Keratinocyte (primary cell): Measurements from ENCODE around the gene INPP5A. TPM values are rescaled to one million over a fixed set of nuclear protein-coding genes. Genes with fewer than 3 reads are reported as not detected.

ENCODE experiments used
- DNase-seq: peaks from one replicate; pipeline ENCODE4 v3.0.0-alpha.2; 2011; ENCODE audit warnings: low read depth, missing footprints, low spot score
- FAIRE-seq: peaks from 2 replicates; lab custom pipeline; 2011; peaks lifted over from hg19 to GRCh38; lab: Jason Lieb, UNC
- H2AFZ ChIP-seq: 2 replicates; pipeline ENCODE4 v1.6.0; 2012; ENCODE audit warnings: low read length, control low read depth, inconsistent platforms; ENCODE audit not compliant: control insufficient read depth
- H3K27ac ChIP-seq: 2 replicates; pipeline ENCODE4 v1.5.1; 2011; ENCODE audit warnings: low read length; ENCODE audit not compliant: control insufficient read depth, insufficient read depth
- H3K27me3 ChIP-seq: 3 replicates; pipeline ENCODE4 v1.6.0; 2011; ENCODE audit warnings: low read length; ENCODE audit not compliant: control insufficient read depth, insufficient read depth; ENCODE audit errors: extremely low read depth
- H3K36me3 ChIP-seq, 2 experiments: 2 replicates in 1 of 2; 3 replicates in 1 of 2; pipeline ENCODE4 v1.5.1; 2011; ENCODE audit warnings: low read length in 2 of 2, mild to moderate bottlenecking in 1 of 2; ENCODE audit not compliant: control insufficient read depth in 2 of 2, insufficient read depth in 2 of 2; ENCODE audit errors: extremely low read depth in 1 of 2
- H3K4me1 ChIP-seq: 3 replicates; pipeline ENCODE4 v1.5.1; 2011; ENCODE audit warnings: low read length; ENCODE audit not compliant: control insufficient read depth, insufficient read depth; ENCODE audit errors: extremely low read depth
- H3K4me2 ChIP-seq: 3 replicates; pipeline ENCODE4 v1.6.0; 2011; ENCODE audit warnings: low read depth, low read length; ENCODE audit not compliant: control insufficient read depth, insufficient read depth; ENCODE audit errors: extremely low read depth
- H3K4me3 ChIP-seq, 3 experiments: fragments of 200-600 bp in 1 of 3; sonication (generic) in 1 of 3; 2 replicates in 2 of 3; 3 replicates in 1 of 3; pipeline ENCODE4 v1.5.1; 2011 to 2016; ENCODE audit warnings: low read length in 3 of 3, mild to moderate bottlenecking in 3 of 3, control low read depth in 2 of 3, inconsistent platforms in 1 of 3, low read depth in 1 of 3, mixed read lengths in 1 of 3, mixed run types in 1 of 3, moderate library complexity in 1 of 3; ENCODE audit not compliant: control insufficient read depth in 2 of 3, insufficient read depth in 2 of 3; ENCODE audit errors: extremely low read depth in 1 of 3
- H3K79me2 ChIP-seq: 2 replicates; pipeline ENCODE4 v1.6.0; 2012; ENCODE audit warnings: low read length; ENCODE audit not compliant: control insufficient read depth, insufficient read depth
- H3K9ac ChIP-seq: 3 replicates; pipeline ENCODE4 v1.6.0; 2011; ENCODE audit warnings: low read length; ENCODE audit not compliant: control insufficient read depth, insufficient read depth; ENCODE audit errors: extremely low read depth
- H3K9me1 ChIP-seq: 3 replicates; pipeline ENCODE4 v1.6.0; 2011; ENCODE audit warnings: low read length; ENCODE audit not compliant: control insufficient read depth, insufficient read depth; ENCODE audit errors: extremely low read depth
- H3K9me3 ChIP-seq: 2 replicates; pipeline ENCODE4 v1.5.1; 2012; ENCODE audit warnings: low read depth, low read length; ENCODE audit not compliant: control insufficient read depth
- H4K20me1 ChIP-seq: 3 replicates; pipeline ENCODE4 v1.6.0; 2011; ENCODE audit warnings: low read length; ENCODE audit not compliant: control insufficient read depth, insufficient read depth; ENCODE audit errors: extremely low read depth
- EZH2 ChIP-seq: IDR thresholded peaks from one replicate; pipeline ENCODE4 v1.6.1; 2012; ENCODE audit warnings: inconsistent platforms, mild to moderate bottlenecking, low read length, moderate library complexity
- dilution Hi-C: fragments of 300-500 bp; cut with MboI; formaldehyde crosslinking; loops from one replicate; pipeline ENCODE4 v1.7.0; 2020; ENCODE audit warnings: low sequenced_read_pairs; ENCODE audit not compliant: extremely low pct_ligation_motif_present
- polyA plus RNA-seq, 5 experiments: library from polyadenylated mRNA; depleted of rRNA in 3 of 5; stranded (reverse) in 3 of 5; stranded (forward) in 1 of 5; unstranded in 1 of 5; fragments of >200 nt; gene quantifications; 1 replicate in 1 of 5; 2 replicates in 3 of 5; 3 replicates in 1 of 5; pipeline versions ENCODE4 v1.2.1 to v1.2.3, GENCODE V29; 2011 to 2012; ENCODE audit warnings: missing spikeins in 2 of 5, low read depth in 1 of 5, low replicate concordance in 1 of 5
- TF ChIP-seq, protein P1 (sequence below), 3 experiments: IDR thresholded peaks in 1 of 3; conservative IDR thresholded peaks in 1 of 3; optimal IDR thresholded peaks in 1 of 3; 2 replicates in 2 of 3; 3 replicates in 1 of 3; pipeline versions ENCODE3 to v1.5.1; 2011; ENCODE audit warnings: low read length in 3 of 3, mild to moderate bottlenecking in 3 of 3, moderate library complexity in 2 of 3, control low read depth in 1 of 3, inconsistent platforms in 1 of 3; ENCODE audit not compliant: insufficient read depth in 2 of 3; ENCODE audit errors: extremely low read depth in 1 of 3

The INPP5A gene
- polyA plus RNA-seq, 1 donor (not counting 4 experiments of a cell fraction or from before 2014, with no cell fraction given): 11.2 TPM

DNA sequence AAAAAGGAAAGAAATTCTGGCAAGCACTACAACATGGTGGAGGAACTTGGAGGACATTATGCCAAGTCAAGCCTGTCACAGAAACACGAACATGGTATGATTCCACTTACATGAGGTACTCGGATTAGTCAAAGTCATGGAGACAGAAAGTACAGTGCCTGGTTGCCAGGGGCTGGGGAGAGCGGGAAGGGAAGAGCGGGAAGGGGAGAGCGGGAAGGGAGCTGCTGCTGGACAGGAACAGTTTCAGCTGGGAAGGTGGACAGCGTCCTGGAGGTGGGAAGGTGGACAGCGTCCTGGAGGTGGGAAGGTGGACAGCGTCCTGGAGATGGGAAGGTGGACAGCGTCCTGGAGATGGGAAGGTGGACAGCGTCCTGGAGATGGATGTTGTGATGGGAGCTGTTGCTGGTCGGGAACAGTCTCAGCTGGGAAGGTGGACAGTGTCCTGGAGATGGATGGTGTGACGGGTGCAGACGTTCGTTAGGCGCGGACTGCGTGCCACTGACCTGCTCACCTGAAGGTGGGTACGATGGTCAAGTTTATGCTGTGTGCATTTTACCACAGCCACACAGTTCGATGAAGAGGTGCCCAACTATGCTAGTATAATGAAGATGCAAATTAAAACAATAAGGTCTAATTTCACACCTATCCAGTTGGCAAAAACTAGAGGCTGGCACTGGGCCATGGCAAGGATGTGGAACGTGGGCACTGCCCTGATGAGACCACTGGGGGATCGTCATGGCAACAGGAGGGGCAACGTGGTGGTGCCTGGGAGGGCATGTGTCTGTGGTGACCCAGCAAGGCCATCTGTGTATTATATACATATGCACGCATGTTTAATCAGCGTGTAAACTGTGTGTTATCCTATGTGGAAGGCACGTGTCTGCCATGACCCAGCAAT is 144.5 kb downstream of the INPP5A start:
- TF ChIP-seq EZH2: no peak
- TF ChIP-seq, protein P1, sequence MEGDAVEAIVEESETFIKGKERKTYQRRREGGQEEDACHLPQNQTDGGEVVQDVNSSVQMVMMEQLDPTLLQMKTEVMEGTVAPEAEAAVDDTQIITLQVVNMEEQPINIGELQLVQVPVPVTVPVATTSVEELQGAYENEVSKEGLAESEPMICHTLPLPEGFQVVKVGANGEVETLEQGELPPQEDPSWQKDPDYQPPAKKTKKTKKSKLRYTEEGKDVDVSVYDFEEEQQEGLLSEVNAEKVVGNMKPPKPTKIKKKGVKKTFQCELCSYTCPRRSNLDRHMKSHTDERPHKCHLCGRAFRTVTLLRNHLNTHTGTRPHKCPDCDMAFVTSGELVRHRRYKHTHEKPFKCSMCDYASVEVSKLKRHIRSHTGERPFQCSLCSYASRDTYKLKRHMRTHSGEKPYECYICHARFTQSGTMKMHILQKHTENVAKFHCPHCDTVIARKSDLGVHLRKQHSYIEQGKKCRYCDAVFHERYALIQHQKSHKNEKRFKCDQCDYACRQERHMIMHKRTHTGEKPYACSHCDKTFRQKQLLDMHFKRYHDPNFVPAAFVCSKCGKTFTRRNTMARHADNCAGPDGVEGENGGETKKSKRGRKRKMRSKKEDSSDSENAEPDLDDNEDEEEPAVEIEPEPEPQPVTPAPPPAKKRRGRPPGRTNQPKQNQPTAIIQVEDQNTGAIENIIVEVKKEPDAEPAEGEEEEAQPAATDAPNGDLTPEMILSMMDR (optimal IDR thresholded peaks at IDR 0.05 in 1 of 3, IDR thresholded peaks at IDR 0.05 in 1 of 3, conservative IDR thresholded peaks at IDR 0.05 in 1 of 3; ENCODE audit: extremely low read depth in 1 of 3, insufficient read depth in 2 of 3, low read length in 3 of 3): no peak
- no peak overlapping the region for H3K4me3 ChIP-seq
- DNase-seq (no peak), FAIRE-seq (no peak)
- H3K9ac ChIP-seq: no peak overlapping the region
- peaks cover 13% of the 10 kb centered on the region for H3K4me1 ChIP-seq
- H3K27me3 ChIP-seq: no peaks in the 10 kb centered on the region
- no peak overlapping the region for H3K27ac ChIP-seq
- peaks cover 3% of the 10 kb centered on the region for H3K9me1 ChIP-seq
- dilution Hi-C loops: no loop called here
- no peaks in the 10 kb centered on the region for H4K20me1 ChIP-seq
- no peaks in the 10 kb centered on the region for H3K9me3 ChIP-seq
- no peak overlapping the region for H3K4me2 ChIP-seq
- no peaks in the 10 kb centered on the region for H3K79me2 ChIP-seq
- H3K36me3 ChIP-seq: no peaks in the 10 kb centered on the region
- H2AFZ ChIP-seq: no peak overlapping the region

GRCh38 chr10:132684164-132684891 is 146.7 kb downstream of the INPP5A start:
- Histone ChIP-seq H3K9me3 (no peaks in the 10 kb centered on the region), H3K9me1 (peaks cover 3% of the 10 kb centered on the region), H3K27ac (no peak overlapping the region), H3K9ac (no peak overlapping the region), H3K79me2 (no peaks in the 10 kb centered on the region), H3K4me1 (peaks cover 13% of the 10 kb centered on the region), H3K4me3 (no peak overlapping the region), H3K36me3 (no peaks in the 10 kb centered on the region), H3K27me3 (no peaks in the 10 kb centered on the region), H4K20me1 (no peaks in the 10 kb centered on the region), H3K4me2 (no peak overlapping the region), H2AFZ (no peak overlapping the region)
- dilution Hi-C loops: no loop called here
- peak; percentile 73 for FAIRE-seq
- no peak for TF ChIP-seq EZH2
- TF ChIP-seq, protein P1 (optimal IDR thresholded peaks at IDR 0.05 in 1 of 3, IDR thresholded peaks at IDR 0.05 in 1 of 3, conservative IDR thresholded peaks at IDR 0.05 in 1 of 3; ENCODE audit: extremely low read depth in 1 of 3, insufficient read depth in 2 of 3, low read length in 3 of 3): no peak
- no peak for DNase-seq
